NCI-H2081 treated with DMSO at 0.1 percent for 48 hours (cell line): Measurements from ENCODE around the gene RPGRIP1L.
"Not testable (repeated sequence)": the region's sequence is repeated elsewhere in the genome, so short reads cannot be mapped to it uniquely, and the experiment has no call there.

Experiments used
- DNase-seq: peaks from one replicate; lab custom pipeline; 2025; lab: John Stamatoyannopoulos, UW

RPGRIP1L gene

DNA sequence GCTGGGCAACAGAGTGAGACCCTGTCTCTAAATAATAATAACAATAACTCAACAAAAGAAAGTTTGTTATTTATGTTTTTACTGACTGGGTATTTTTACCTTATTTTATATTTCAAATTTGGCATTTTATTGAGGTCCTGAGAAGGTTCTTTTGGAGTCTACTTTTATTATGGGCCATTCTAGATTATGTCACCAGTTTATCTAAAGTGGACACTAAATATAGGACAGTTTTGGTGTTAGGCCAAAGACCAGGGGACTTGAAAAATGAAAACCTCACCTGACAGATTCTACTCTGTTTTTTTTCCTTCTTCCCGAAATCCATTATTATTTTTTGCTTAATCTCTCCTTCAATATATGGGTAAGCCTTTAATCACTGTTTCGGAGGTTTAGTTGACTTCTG, 8.4 kb upstream of the RPGRIP1L start:
- no peak for DNase-seq

DNA sequence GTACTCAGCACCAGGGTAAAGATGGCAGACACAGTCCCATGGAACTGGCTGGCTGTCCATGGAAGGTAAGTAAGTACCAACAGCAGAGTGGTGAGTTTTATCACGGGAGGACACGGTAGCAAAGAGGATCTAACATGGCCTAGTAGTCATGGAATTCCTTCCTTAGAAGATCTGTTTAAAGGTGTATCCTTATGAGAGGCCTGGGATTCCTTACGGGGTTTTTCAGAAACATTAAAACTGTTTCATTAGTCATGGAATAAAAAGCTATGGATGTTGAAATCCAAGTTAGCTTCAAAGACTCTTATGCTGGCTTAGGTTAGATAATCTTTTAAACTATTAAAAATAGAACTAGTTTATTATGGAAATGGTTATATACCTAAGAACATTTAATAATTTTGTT, 7.7 kb upstream of the RPGRIP1L start:
- no peak for DNase-seq

DNA sequence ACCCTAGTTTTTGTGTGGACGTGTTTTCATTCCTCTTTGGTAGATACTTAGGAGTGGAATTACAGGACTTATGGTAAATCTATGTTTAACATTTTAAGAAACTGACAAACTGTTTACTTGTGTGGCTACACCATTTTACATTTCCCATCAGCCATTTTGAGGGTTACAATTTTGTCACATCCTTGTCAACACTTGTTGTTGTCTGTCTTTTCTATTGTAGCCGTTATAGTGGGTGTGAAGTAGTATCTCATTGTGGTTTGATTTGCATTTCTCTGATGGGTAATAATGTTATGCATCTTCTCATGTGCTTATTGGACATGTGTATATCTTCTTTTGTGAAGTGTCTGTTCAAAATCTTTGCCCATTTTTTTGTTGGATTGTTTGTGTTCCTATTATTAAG, 4.8 kb upstream of the RPGRIP1L start:
- DNase-seq = no peak

DNA sequence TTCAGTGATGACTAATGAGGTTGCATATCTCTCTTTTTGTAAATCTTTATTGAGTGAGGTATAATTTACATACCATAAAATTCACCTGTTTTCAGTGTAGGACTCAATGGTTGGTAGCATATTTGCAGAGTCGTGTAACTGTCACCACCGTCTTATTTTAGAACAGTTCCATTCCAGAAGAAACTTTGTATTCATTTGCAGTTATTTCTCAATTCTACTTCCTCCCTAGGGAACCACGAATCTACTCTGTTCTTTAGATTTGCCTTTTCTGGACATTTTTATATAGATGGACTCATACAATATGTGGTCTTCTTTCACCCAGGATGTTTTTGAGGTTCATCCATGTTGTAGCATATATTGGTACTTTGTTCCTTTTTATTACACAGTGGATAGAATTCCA, 4.0 kb upstream of the RPGRIP1L start:
- no peak for DNase-seq

DNA sequence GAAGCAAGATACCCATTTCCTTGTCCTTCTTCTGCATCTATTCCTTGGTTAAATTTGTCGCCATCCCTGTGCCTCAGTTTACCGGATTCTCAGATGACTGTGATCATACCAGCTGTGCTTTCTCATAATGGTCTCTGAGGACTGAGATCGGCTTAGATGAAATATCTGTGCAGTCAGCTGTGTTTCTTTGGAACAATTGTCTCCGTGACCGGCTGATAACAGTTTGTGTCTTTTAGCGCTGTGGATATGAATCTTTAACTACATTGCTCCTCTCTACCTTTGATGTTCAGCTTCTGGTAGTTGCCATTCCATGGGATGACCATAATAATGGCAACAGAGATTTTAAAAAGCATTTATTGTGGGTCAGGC, 770 bp upstream of the RPGRIP1L start:
- no peak for DNase-seq

DNA sequence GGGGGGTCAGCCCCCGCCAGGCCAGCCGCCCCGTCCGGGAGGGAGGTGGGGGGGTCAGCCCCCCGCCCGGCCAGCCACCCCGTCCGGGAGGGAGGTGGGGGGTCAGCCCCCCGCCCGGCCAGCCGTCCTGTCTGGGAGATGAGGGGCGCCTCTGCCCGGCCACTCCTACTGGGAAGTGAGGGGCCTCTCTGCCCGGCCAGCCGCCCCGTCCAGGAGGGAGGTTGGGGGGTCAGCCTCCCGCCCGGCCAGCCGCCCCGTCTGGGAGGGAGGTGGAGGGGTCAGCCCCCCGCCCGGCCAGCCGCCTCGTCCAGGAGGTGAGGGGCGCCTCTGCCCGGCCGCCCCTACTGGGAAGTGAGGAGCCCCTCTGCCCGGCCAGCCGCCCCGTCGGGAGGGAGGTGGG, 5.4 kb downstream of the RPGRIP1L start:
- not testable (repeated sequence) for DNase-seq

DNA sequence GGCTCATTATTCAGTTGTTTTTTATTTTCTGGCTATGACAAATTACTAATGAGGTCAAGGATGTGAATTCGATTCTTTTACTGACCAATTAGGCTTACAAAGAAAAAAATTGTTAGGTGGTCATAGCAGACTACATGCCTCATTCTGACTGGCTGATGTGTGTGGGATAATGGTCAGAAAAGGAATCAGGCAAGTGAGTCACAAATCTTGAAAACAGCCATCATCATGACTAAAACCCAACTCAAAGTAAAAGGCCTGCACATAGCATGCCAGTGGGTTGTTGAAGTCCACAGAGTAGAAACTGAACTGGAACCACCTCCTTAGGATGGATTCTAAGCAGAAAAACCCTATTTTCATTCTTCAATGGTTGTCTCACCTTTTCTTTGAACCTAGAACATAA, 8.6 kb downstream of the RPGRIP1L start:
- DNase-seq = no peak

DNA sequence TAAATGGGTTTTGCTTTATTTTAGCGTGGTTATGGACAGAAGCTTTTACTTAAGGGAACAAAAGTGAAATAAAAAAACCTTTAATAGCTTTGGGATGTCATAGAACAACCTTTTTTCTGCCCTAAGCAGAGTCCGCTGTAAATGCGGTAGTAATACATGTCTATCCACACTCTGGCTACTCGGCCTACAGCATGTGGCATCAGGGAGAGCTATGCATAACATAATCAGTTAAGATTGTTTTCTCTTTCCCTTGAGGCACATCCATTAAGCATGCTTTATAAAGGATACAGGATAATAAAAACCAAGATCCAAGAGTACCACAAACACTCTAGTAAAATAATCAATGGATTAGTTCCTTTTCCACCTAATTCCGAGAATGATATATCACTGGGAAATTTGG, 10.3 kb downstream of the RPGRIP1L start:
- no peak for DNase-seq

DNA sequence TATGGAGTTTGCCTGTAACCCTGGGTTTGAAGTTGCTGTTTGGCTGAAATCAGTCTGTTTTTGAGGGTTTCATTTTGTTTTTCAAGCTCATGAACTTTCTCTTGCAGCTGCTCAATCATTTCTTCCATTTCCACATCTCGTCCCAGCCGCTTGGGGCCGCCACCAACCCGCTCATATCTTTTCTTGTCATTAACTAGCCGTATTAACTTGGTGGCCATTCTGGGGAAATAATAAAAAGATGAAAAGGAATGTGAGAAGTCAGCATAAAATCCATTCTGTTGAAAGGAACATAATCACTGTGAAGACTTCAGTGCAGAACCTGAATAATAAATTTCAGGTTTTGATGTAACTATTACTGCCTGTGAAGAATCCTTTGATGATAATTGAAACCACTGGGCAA, 11.5 kb downstream of the RPGRIP1L start:
- no peak for DNase-seq

DNA sequence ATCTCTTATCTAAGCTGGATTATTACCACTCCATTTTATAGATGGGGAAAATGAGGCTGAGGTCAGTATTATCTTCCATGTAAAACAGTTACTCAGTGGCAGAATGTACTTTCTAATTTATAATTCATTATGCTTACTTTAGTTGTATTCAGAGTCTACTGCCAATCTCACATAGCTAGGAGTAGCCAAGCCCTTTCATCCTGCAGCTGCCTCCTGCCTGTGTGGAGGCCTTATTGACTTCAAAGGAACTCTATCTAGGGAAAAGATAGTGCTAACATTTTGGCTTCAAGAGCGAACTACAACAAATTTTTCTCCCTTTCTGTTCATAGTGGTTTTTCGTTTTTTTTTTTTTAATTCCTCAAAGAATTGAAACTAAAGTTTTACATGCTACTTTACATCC, 12.9 kb downstream of the RPGRIP1L start:
- DNase-seq = no peak

DNA sequence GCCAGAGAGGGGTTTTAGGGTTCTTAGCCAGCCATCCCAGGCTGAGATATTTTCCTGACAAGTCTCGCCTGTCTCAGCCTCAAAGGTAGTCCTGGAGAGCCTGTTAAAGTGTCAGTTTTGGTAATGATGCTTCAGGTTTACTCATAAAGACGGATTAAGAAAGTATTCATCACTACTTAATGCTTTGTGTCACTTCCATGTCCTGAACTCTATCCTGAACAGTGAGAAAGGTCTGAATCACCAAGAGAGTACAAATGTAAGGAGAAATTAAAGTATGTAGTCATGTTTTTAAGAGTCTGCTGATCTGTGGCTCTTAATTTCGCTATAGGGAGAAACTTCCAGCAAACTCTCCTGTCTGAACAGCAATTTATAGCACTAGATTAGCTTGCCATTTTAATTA, 14.0 kb downstream of the RPGRIP1L start:
- DNase-seq = no peak

DNA sequence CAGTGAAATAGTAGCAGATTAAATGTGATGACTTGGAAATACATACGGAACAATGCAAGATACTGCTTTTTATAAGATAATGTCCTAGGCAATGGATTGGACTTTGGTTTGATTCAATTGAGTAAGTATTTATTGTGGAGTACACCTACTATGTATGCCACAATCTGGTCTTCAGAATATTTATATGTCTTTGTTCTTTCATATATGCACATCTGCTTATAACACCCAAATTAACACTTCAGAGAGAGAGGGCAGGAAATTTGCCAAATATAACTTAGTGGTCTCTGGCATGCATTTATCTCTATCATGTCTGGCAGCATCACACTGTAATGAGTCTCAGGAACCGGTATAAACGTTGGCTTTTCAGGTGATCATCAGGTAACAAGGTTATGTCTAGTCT, 16.9 kb downstream of the RPGRIP1L start:
- DNase-seq = no peak

DNA sequence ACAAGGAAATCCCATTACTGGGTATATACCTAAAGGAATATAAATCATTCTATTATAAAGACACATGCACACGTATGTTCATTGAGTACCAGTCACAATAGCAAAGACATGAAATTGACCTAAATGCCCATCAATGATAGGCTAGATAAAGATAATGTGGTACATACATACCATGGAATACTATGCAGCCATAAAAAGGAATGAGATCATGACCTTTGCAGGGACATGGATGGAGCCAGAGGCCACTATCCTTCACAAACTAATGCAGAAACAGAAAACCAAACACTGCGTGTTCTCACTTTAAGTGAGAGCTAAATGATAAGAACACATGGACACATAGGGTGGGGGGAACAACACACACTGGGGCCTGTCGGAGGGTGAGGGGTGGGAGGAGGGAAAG, 18.3 kb downstream of the RPGRIP1L start:
- not testable (repeated sequence) for DNase-seq

DNA sequence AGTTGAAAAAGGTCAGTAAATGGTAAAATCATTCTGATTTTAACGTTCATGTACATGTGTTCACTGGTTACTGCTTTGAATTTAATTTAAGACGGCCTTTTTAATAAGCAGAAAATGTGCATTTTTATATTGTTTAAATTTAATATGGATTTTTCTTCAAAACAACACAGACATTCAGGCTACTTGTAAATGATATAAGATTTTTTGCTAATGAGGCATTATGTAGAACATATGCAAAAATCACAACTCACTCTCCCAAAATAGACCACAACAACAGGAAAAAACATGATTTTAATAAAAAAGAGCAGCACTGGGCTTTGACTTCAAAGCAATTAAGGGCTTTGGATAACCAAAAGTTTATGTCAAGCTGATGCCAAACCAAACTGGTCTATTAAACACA, 22.3 kb downstream of the RPGRIP1L start:
- DNase-seq = no peak

DNA sequence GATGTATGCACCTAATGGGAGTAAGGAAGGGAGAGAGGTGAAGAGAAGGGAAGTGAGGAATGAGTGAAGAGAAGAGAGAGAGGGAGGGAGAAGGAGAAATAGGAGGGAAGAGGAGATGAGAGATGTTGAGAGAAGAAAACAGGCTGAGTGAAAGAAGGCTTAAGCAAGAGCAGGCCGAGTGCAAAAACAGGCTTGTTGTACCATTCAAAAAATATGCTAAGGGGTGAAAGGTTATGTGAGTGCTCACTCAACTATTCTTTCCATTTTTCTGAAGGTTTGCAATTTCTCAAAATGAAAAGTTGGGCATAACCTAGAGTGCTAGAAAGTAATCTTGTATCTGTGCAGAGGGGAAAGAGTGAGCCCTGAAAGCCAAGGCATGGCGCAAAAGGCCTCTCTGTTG, 22.9 kb downstream of the RPGRIP1L start:
- DNase-seq = no peak

DNA sequence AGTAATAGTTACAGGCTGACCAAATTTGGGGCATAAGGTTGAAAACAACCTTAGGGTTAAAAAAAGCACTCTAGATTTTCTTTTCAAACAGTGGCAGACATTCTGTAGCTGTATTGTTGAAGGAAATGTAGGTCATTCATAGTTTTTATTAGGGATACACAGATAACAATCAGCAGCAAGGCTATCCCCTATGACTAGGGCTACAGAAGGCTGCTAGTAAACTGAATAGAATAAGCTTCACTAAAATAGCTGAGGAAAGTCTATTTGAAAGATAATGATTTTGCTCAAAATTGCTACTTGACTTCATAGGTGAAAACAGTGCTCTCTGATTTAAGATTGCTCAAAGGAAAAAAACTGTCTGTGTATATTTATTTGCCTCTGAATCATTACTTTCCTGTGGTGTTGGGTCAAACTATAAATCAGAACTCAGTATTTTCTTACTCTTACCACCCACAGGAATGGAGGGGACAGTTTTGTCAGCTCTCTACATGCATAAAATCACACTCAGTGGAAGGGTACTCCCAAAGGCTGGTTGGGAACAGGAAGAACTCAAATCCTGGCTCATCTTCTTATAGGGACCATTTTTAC, 24.8 kb downstream of the RPGRIP1L start:
- no peak for DNase-seq

DNA sequence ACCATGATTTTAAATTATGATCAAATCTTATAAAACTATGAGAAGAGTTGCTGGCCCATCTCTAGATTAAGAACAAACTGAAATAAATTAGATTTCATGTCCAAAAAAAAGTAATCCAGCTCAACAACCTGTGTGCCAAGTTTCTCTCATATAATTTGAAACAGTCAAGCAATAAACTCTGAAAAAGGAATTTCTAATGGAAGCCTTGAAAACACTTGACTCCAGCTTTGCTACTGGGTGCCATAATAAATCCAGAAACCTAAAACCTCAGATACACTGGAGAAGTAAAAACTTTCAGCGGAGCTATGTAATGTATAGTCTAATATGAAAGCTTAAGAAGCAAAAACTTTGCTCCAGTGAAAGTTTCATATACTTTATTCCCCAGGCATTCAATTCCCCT, 25.5 kb downstream of the RPGRIP1L start:
- DNase-seq = no peak

DNA sequence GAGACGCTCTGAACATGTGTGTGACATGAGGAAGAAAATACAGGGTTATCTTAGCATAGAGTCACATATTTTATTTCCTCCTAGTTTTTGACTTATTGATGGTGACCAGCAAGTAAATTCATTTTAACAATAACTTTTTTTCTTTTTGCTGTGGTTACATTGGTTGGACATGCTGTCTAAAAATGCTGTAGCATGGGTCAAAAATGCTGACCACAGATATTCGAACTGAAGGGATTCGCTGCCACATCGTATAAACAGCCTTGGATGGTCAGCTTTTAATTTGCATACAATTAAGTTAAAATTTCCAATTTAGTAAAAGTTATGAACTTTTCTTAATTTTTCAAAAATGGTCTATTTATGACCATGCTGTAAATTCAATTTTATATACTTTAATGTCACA, 30.5 kb downstream of the RPGRIP1L start:
- no peak for DNase-seq

DNA sequence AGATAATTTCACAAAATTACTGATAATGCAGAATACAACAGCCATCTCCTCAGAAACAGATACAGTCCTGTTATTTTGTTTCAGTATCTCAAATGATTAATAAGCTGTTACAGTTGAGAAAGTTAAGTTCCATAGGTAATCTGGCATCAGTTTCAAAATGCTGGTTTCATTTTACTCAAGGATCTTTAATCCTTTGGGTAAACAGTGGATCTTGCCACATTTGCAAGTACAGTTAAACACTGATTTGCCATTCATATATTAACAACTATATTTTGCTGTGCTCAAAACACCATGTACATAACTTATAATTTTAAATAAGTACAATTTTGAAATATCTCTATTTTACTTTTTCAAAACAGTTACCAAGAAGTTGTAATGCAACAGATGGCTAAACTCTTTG, 31.2 kb downstream of the RPGRIP1L start:
- DNase-seq = no peak

DNA sequence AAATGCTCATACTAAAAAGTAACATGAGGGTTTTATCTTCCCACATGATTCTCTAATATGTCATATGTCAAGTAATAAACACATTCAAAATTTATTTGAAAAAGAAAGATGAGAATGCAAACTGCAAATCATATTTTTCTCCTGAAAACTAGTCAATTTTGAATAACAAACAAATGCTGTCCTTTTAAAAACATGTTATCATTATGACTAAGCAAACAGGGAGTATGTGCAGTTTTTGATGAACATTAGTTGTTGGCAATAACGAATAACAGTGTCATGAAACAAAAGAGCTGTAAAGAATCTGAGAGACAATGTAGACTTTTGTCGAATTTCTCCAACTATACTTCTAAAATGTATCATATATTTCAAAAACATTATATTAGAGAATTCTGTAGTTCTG, 34.8 kb downstream of the RPGRIP1L start:
- no peak for DNase-seq

DNA sequence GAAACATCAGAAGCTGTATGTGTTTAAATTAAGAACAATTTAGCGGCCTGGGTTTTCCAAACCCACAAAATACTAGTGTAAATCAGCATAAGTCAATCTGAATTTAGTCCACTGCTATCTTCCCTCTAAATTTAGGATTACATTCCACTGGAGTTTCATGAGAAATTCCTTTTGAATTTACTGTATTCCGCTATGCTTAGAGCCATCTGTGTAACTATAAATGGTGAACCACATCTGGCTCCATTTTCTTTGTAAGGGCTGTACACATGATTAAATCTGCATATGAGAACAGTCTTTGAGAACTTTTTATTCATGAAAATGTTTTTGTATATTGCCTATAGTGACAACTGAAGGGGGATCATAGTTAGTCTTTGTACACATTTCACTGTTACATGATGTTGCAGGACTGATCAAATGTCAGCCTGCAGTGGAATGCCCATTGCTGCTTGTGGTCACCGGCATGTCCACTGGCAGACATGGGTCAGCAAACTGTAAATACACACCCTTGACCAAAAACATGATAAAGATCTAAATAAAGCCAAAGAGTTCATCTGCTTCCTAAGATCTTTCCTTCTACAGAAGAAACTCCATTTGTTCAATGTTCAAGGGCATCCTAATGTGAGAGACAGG, 36.8 kb downstream of the RPGRIP1L start:
- no peak for DNase-seq

DNA sequence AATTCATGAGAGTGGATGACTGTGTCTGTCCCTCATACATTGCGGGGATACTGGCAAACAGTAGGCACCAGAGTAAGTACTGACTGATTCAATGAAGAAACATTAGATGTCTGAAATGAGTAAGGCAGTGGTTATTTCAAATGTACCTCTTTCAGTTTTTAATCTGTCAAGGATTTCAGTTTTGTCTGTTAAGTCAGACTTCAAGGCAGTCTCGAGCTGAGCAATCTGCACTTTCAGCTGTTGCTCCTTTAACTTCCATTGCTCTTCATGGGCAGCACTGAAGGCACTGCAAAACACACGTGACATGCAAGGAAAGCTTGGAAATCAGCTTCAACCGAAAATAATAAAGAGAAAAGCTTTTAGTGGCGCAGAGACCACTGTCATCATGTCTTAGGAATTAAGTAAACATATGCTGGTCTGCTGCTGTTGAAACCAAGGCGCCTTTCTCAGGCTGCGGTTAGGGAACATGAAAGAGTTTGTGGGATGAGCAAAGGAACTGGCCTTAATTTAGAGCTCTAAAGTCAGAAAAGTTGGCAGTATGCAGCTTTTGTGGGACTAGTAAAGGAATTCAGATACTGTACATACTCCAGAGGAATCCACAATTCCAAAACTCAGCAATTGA, 38.8 kb downstream of the RPGRIP1L start:
- no peak for DNase-seq

DNA sequence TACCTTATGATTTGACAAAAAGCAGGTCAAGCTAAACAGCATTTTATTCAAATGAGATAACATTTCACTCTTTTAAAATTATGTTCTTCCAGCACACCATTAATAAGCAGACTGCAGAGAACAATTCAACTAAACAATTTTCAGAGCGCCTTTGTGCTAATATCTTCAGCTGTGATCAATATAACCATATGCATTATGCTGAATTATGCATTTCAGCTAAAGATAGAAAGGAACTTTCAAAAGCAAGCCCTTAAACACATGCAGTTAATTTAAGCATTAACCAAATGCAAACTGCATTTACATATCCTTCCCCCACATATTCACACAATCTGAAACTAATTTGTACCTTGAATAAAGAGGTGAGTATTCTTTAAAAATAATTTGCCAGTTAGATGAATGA, 41.6 kb downstream of the RPGRIP1L start:
- no peak for DNase-seq

DNA sequence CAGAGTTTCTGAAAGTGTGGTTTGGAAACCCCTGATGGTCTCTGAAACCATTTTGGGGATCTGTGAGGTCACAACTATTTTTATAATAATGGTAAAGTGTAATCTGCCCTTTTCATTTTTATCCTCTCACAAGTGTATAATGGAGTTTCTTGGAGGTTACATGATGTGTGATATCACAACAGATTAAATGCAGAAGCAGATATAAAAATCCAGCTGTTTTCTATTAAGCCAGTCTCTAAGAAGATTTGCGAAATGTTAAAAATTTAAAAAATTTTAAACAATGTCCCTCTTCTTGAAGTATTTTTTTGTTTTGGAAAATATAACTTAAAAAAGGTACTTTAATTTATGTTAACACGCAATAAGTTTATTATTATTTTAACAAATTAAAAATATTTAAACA, 48.7 kb downstream of the RPGRIP1L start:
- no peak for DNase-seq
